NCI-H2196 (cell line): ENCODE measurements around the gene COL25A1.
A peak's percentile ranks its signal among the peaks of the same experiment; 100 is the strongest.

Experiments used
- DNase-seq: peaks from one replicate; lab custom pipeline; 2025; ENCODE audit not compliant: unreplicated experiment; lab: John Stamatoyannopoulos, UW

The COL25A1 gene

DNA sequence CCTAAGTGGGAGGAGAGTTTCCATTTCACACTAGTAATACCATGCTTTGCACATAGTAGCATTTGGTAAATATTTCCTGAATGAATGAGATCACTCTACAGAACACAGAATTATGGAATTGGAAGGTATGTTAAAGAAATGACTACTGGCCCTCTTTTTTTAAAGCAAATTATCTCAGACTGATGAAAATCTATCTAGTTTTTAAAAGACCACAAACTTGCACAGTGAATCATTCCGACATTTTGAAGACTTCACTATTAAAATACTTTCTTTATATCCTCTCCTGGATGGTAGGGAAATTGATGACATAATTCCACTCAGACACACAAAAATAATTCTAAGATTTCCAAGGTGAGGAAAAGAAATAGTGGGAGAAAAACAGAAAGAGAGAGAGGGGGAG lies 471.2 kb downstream of the COL25A1 start:
- no peak for DNase-seq

GRCh38 chr4:108830509-108831244 lies 471.8 kb downstream of the COL25A1 start:
- DNase-seq = peak; percentile 25

DNA sequence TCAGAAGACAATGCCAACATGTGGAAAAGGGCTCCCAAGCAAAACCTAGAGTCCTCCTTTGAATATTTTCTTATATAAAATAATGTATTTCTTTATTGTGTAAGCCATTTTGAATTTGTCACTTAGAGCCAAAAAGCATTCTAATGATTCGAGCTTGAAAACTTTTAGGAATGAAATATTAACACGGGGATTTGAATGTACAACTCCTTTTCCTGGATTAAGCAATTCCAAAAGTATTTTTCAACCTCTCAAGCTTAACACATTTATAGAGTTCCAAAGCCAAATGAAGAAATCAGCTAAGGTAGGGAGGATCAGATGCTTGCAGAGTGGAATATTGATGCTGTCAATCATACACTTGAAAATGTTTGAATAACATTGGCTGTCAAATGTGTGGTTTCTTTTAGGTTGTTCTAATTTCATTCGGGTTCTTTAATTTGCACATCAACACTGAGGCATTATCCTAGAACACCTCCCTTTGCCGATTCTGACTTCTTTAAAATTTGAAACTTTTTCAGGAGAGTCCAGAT lies 472.4 kb downstream of the COL25A1 start:
- no peak for DNase-seq

- DNase-seq = peak; percentile 3
Observed at GRCh38 chr4:108828620-108829019, 473.8 kb downstream of the COL25A1 start.

DNA sequence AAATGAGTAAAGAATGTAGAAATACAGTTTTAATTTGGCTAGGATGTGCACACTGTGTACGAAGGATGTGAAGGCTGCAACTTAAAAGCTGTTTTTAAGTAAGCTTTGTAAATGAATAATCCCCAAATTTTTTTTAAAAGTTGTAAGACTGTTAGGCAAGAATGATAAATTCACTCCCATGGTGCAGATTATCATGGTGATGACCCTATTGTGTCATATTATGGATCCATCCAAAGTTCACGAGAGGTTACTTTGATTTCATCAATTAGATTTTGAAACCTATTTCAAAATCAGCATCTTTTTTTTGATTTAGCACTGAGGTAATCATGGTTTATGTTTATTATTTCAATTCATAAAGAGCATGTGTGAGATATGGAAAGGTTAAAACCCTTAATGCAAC lies 476.7 kb downstream of the COL25A1 start:
- no peak for DNase-seq

- no peak for DNase-seq
Observed at GRCh38 chr4:108821351-108821930, 481.0 kb downstream of the COL25A1 start.

GRCh38 chr4:108820492-108821350 lies 481.7 kb downstream of the COL25A1 start:
- no peak for DNase-seq

GRCh38 chr4:108814326-108814725 lies 488.1 kb downstream of the COL25A1 start:
- no peak for DNase-seq

DNA sequence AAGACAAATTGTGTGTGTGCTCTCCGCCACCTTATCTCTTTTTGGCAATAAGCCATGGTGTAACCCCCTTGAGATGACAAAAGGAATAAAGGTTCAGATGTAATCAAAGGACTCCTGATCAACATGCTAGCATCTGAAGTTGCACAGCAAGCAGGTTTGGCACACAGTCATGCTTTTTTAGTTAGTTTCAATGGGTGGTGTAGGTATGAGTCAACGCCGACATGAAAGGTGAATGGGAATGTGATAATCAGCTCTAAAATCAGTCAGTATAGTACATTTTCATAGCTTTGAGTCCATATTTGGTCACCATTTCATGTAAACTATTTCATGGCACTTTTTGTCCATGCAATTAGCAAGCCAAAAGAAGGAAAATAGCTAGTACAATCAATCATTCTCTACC lies 489.2 kb downstream of the COL25A1 start:
- DNase-seq = no peak

GRCh38 chr4:108811486-108811885 lies 491.0 kb downstream of the COL25A1 start:
- no peak for DNase-seq

GRCh38 chr4:108810087-108810486 lies 492.4 kb downstream of the COL25A1 start:
- no peak for DNase-seq

DNA sequence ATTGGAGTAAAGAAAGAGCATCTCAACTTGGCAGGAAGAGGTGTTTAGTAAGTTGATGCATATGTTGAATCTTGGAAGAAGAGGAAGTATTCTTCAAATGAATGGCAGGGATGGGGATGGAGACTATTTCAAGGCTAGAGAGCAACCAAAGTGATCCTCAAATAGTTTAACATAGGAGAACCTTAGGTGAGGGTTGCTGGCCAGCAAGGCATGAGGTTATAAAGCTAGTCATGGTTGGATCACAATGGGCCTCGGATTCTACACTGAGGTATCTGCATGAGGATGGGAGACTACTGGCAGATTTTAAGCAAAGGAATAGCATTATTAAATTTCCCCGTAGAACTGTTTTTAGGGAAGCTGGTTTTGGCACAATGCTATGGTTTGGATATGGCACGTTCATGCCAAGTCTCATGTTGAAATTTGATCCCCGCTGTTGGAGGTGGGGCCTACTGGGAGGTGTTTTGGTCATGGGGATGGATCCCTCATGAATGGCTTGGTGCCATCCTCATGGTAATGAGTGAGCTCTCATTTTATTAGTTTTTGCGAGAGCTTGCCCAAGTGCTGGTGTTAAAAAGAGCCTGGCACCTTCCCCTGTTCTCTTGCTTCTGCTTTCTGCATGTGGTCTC lies 497.7 kb downstream of the COL25A1 start:
- DNase-seq = no peak

- DNase-seq = no peak
Observed at GRCh38 chr4:108799306-108799705, 503.2 kb downstream of the COL25A1 start.

DNA sequence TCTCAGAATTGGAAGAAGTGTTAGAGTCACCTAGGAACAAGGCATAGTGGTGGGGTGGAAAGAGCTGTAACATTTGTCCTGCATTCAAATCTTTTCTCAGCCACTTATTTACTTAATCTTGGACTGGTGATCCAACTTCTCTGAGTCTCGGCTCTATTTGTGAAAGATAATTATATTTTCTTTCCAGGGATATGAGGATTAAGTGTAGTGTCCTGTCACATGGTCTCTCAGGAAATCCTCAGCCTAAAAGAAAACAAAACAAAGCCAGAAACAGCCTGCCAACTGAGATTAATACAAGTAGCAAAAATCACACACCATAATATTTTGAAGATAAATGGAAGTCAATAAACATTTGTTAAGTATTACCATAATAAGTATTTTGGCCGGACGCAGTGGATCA lies 506.3 kb downstream of the COL25A1 start:
- no peak for DNase-seq

GRCh38 chr4:108795733-108796132 lies 506.7 kb downstream of the COL25A1 start:
- DNase-seq = no peak

DNA sequence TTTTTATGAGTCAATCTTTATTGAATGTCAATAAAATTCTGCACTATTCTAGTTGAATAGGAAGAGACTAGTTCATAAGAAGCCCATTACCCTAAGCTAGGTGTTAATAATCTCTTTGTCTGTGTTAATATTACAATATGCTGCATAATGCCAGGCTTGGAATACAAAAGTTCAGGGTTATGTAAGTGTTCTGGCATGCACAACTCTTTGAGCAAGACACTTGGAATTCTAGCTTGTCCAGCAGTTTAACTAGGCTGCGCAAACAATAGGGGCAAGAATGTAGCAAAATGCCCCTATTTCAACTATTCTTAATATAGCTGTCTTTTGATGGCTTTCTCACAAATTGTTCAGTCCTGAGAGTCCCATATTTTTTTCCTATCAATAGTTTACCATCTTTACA lies 508.3 kb downstream of the COL25A1 start:
- DNase-seq = no peak

DNA sequence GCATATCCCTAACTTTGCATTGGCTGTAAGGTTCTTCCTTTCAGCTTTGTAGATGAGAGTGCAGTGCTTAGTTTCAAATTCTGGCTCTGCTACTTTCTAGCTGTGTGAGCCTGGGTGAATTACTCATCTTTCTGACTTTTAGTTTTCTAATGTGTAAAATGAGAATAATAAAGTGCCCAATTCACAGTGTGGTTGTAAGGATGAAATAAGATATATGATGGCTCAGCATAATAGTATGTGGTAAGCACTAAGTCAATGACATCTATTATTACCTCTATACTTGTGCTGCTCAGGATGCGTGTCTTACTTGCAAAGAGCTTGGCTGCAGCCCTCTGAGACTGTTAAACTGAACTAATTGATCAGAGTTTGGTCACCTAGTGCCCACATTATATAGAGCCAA lies 509.0 kb downstream of the COL25A1 start:
- DNase-seq = no peak

DNA sequence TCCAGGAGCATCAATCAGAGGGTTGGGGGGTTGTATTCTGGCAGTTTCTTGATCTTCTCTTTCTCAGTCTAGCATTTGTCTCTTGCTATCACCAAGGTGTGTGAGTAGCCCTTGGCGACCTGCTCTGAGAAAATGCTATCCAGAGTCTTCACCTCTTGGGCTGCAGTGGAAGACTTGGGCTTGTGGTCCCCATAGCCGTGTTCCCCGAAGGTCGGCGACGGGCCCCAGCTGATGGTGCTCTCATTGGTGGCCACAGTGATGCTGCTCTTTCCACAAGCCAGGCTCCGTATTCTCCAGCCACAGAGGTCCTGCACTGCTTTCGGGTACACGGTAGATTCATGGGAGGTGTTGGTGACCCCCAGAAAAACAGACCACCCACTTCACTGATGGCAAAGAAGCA lies 513.7 kb downstream of the COL25A1 start:
- no peak for DNase-seq

DNA sequence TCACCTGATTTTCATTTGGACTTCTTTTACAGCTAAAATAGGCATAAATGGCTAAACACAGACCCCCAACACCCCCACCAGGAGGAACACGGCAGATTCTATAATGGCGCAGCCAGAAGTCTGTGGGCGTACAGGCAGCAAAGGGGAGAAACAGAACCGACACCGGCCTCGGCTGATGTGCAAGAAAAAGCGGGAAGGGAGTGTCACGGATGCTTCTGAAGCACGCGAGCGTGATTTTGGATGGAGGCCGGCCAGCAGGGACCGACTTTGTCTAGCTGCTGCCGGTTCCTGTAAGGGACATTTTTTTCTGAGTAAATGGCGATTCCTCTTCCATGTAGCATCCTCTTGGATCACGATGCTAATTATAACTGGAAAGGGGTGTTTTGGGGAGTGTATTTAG lies 514.7 kb downstream of the COL25A1 start:
- no peak for DNase-seq

DNA sequence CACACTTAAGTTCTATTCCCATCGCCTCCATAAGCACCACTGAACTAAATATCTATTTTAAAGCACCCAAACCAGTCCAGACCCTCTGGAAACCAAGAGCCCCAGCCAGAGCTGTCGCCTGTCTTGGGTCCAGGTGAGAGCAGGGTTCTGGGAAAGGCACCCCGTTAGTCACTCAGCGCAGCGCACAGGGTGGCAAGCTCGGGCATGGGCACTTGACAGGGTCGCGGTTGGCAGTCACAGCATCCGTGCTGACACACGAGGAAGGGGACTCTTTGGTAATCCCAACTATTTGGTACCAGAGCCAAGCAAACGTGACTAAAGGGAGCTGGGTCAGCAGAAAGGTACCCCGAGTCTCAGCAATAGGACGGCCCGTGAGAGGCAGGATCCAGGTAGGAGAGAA lies 515.4 kb downstream of the COL25A1 start:
- DNase-seq = no peak

GRCh38 chr4:108786351-108786750 lies 516.1 kb downstream of the COL25A1 start:
- DNase-seq = no peak
